MM.1S (cell line): ENCODE data around the gene MRTFA.
"Not testable (repeated sequence)": the region's sequence is repeated elsewhere in the genome, so short reads cannot be mapped to it uniquely, and the experiment has no call there.

Source experiments
- DNase-seq: peaks from one replicate; pipeline ENCODE4 v3.0.0-alpha.2; 2015
- H2AFZ ChIP-seq: fragments of 300-600 bp; sonication (generic); 2 replicates; pipeline ENCODE4 v1.6.0; 2016; ENCODE audit warnings: antibody characterized with exemption, low read length
- H3F3A ChIP-seq: fragments of 300-600 bp; sonication (generic); 2 replicates; pipeline ENCODE4 v1.6.1; 2016; ENCODE audit warnings: mild to moderate bottlenecking, antibody characterized with exemption, low read length, moderate library complexity, mixed read lengths; ENCODE audit not compliant: insufficient read depth
- H3K27ac ChIP-seq: fragments of 300-600 bp; sonication (generic); 2 replicates; pipeline ENCODE4 v1.5.1; 2016; ENCODE audit warnings: mild to moderate bottlenecking, low read length
- H3K27me3 ChIP-seq: fragments of 300-600 bp; sonication (generic); replicated peaks from 2 replicates; pipeline ENCODE4 v1.6.0; 2016; ENCODE audit warnings: low read length; ENCODE audit not compliant: insufficient read depth
- H3K36me3 ChIP-seq: fragments of 300-600 bp; sonication (generic); replicated peaks from 2 replicates; pipeline ENCODE4 v1.6.1; 2016; ENCODE audit warnings: mild to moderate bottlenecking, low read length, mixed read lengths; ENCODE audit not compliant: insufficient read depth
- H3K4me1 ChIP-seq: fragments of 300-600 bp; sonication (generic); 2 replicates; pipeline ENCODE4 v1.6.1; 2016; ENCODE audit warnings: low read length, mixed read lengths
- H3K4me2 ChIP-seq: fragments of 300-600 bp; sonication (generic); 2 replicates; pipeline ENCODE4 v1.6.0; 2016; ENCODE audit warnings: low read depth, low read length
- H3K4me3 ChIP-seq: fragments of 300-600 bp; sonication (generic); 2 replicates; pipeline ENCODE4 v1.5.1; 2016; ENCODE audit warnings: low read length, mixed read lengths
- H3K79me2 ChIP-seq: fragments of 300-600 bp; sonication (generic); 2 replicates; pipeline ENCODE4 v1.6.1; 2016; ENCODE audit warnings: mixed run types, low read length, mixed read lengths
- H3K9ac ChIP-seq: fragments of 300-600 bp; sonication (generic); 2 replicates; pipeline ENCODE4 v1.6.1; 2016; ENCODE audit warnings: low read length, mixed read lengths
- H3K9me2 ChIP-seq: fragments of 300-600 bp; sonication (generic); replicated peaks from 2 replicates; pipeline ENCODE4 v1.6.1; 2016; ENCODE audit warnings: mild to moderate bottlenecking, low read length, mixed read lengths; ENCODE audit not compliant: insufficient read depth
- H3K9me3 ChIP-seq: fragments of 300-600 bp; sonication (generic); replicated peaks from 2 replicates; pipeline ENCODE4 v1.6.1; 2016; ENCODE audit warnings: mild to moderate bottlenecking, low read length, mixed read lengths; ENCODE audit not compliant: insufficient read depth
- H4K20me1 ChIP-seq: fragments of 300-600 bp; sonication (generic); 2 replicates; pipeline ENCODE4 v1.6.1; 2016; ENCODE audit warnings: mild to moderate bottlenecking, low read length, moderate library complexity, mixed read lengths; ENCODE audit not compliant: insufficient read depth
- EZH2 ChIP-seq: fragments of 300-600 bp; sonication (generic); optimal IDR thresholded peaks from 2 replicates; pipeline ENCODE3; 2017; ENCODE audit warnings: low read depth, mild to moderate bottlenecking, antibody characterized with exemption, low read length, mixed read lengths
- EZH2phosphoT487 ChIP-seq: fragments of 300-600 bp; sonication (generic); IDR thresholded peaks from 2 replicates; pipeline ENCODE4 v1.6.1; 2018; ENCODE audit warnings: antibody characterized with exemption, low read length
- TF ChIP-seq, protein P1 (sequence below): fragments of 300-600 bp; sonication (generic); IDR thresholded peaks from 2 replicates; pipeline ENCODE4 v1.5.1; 2016; ENCODE audit warnings: antibody characterized with exemption, low read length, mixed read lengths

The MRTFA gene

DNA sequence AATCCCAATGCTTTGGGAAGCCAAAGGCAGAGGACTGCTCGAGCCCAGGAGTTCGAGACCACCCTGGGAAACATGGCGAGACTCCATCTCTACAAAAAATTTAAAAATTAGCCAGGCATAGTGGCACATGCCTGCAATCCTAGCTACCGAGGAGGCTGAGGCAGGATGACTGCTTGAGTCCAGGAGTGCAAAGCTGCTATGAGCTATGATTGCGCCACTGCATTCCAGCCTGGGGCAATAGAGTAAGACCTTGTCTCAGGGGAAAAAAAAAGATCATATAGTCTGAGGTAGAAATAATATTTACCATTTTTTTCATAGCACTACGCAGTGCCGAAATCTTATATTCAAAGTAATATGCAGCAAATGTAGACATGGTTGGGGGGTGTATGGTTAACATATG, 47.8 kb downstream of the MRTFA start:
- no peaks in the 10 kb centered on the region for H3K9me3 ChIP-seq
- H3F3A ChIP-seq: no peaks in the 10 kb centered on the region
- H3K4me3 ChIP-seq: no peak overlapping the region
- H3K79me2 ChIP-seq: peaks cover 32% of the 10 kb centered on the region
- H3K4me2 ChIP-seq: no peak overlapping the region
- H3K27me3 ChIP-seq: no peaks in the 10 kb centered on the region
- H3K9me2 ChIP-seq: no peaks in the 10 kb centered on the region
- no peak overlapping the region for H3K9ac ChIP-seq
- no peak overlapping the region for H3K27ac ChIP-seq
- DNase-seq: no peak
- no peaks in the 10 kb centered on the region for H3K36me3 ChIP-seq
- 0 out of 2 replicates have a peak, but pooled peaks cover 5% of the 10 kb centered on the region for H3K4me1 ChIP-seq
- TF ChIP-seq, protein P1, sequence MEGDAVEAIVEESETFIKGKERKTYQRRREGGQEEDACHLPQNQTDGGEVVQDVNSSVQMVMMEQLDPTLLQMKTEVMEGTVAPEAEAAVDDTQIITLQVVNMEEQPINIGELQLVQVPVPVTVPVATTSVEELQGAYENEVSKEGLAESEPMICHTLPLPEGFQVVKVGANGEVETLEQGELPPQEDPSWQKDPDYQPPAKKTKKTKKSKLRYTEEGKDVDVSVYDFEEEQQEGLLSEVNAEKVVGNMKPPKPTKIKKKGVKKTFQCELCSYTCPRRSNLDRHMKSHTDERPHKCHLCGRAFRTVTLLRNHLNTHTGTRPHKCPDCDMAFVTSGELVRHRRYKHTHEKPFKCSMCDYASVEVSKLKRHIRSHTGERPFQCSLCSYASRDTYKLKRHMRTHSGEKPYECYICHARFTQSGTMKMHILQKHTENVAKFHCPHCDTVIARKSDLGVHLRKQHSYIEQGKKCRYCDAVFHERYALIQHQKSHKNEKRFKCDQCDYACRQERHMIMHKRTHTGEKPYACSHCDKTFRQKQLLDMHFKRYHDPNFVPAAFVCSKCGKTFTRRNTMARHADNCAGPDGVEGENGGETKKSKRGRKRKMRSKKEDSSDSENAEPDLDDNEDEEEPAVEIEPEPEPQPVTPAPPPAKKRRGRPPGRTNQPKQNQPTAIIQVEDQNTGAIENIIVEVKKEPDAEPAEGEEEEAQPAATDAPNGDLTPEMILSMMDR: no peak
- no peak for TF ChIP-seq EZH2
- TF ChIP-seq EZH2phosphoT487: no peak
- H4K20me1 ChIP-seq: no peaks in the 10 kb centered on the region
- H2AFZ ChIP-seq: no peak overlapping the region

DNA sequence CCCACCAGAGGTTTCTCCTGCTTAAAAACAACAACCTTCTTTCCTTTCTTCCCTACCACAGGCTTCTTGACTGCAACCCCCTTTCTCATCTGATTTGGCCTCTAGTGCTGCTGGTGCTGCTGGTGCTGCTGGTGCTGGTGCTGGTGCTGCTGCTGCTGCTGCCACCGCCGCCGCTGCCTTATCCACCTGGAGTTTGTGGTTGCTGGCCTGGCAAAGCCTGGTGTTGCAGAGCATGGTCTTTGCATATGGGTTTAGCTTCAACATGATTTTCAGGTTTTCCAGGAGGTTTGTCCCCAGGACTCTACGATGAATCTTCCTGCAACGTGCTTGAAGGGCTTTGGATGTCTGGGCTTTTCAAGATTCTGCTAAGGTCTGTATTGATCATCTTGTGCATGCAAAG, 49.7 kb downstream of the MRTFA start:
- Histone ChIP-seq H3K9me3 (no peaks in the 10 kb centered on the region), H3K79me2 (peaks cover 22% of the 10 kb centered on the region), H3K27ac (no peak overlapping the region), H2AFZ (no peak overlapping the region), H3K36me3 (no peaks in the 10 kb centered on the region), H3K9me2 (no peaks in the 10 kb centered on the region), H3F3A (no peaks in the 10 kb centered on the region), H3K27me3 (no peaks in the 10 kb centered on the region), H3K4me2 (no peak overlapping the region), H3K4me3 (no peak overlapping the region), H4K20me1 (no peaks in the 10 kb centered on the region), H3K4me1 (no peaks in the 10 kb centered on the region), H3K9ac (no peak overlapping the region)
- no peak for DNase-seq
- TF ChIP-seq, protein P1: no peak
- TF ChIP-seq EZH2phosphoT487 (no peak), EZH2 (no peak)

DNA sequence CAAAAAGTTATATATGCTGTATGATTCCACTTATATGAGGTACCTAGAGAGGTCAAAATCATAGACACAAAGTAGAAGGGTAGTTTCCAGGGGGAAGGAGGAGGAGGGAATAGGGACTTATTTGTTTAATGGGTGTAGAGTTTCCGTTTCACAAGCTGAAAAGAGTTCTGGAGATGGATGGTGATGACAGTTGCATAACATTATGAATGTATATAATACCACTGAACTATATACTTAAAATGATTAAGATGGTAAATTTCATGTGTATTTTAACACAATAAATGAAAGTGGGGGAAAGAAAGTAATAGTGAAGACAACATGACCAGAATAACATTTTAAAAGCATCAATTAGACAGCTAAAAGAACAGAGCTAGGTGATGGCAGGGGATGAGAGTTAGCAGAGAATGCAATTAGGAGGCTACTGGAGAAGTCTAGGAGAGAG, 51.2 kb downstream of the MRTFA start:
- Histone ChIP-seq H3K27ac (no peak overlapping the region), H3K9ac (no peak overlapping the region), H3K4me2 (no peak overlapping the region), H3K9me3 (no peaks in the 10 kb centered on the region), H4K20me1 (no peaks in the 10 kb centered on the region), H3K9me2 (no peaks in the 10 kb centered on the region), H3K4me1 (no peaks in the 10 kb centered on the region), H3F3A (no peaks in the 10 kb centered on the region), H3K79me2 (peaks cover 16% of the 10 kb centered on the region), H2AFZ (no peak overlapping the region), H3K4me3 (no peak overlapping the region), H3K27me3 (no peaks in the 10 kb centered on the region), H3K36me3 (no peaks in the 10 kb centered on the region)
- no peak for DNase-seq
- no peak for TF ChIP-seq EZH2phosphoT487
- no peak for TF ChIP-seq EZH2
- TF ChIP-seq, protein P1: no peak

DNA sequence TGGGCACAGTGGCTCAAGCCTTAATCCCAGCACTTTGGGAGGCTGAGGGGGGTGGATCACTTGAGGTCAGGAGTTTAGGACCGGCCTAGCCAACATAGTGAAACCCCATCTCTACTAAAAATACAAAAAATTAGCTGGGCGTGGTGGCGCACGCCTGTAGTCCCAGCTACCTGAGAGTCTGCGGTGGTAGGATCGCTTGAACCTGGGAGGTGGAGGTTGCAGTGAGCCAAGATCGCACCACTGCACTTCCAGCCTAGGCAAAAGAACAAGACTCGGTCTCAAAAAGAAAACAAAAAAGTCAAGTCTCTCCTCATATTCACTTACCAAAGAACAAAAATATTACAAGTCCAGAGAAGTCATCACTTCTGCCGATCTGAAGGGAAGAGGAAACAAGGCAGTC, 51.8 kb downstream of the MRTFA start:
- H3K79me2 ChIP-seq: peaks cover 11% of the 10 kb centered on the region

More for the DNA sequence above, 51.8 kb downstream of the MRTFA start:
- not testable (repeated sequence) for DNase-seq, H3K4me1 ChIP-seq, H3K4me3 ChIP-seq, H3K9ac ChIP-seq, H3K4me2 ChIP-seq, H4K20me1 ChIP-seq, H3F3A ChIP-seq, H3K27ac ChIP-seq, H3K36me3 ChIP-seq, H2AFZ ChIP-seq, H3K9me3 ChIP-seq, H3K9me2 ChIP-seq, H3K27me3 ChIP-seq
